GM18861 (cell line): ENCODE data around the gene TWF2.
A peak's percentile ranks its signal among the peaks of the same experiment; 100 is the strongest.

Experiments used
- ATAC-seq: cut with Tn5 transposase; IDR thresholded peaks from one replicate; pipeline ENCODE4 v1.9.1; 2021; ENCODE audit not compliant: unreplicated experiment

Gene TWF2

DNA sequence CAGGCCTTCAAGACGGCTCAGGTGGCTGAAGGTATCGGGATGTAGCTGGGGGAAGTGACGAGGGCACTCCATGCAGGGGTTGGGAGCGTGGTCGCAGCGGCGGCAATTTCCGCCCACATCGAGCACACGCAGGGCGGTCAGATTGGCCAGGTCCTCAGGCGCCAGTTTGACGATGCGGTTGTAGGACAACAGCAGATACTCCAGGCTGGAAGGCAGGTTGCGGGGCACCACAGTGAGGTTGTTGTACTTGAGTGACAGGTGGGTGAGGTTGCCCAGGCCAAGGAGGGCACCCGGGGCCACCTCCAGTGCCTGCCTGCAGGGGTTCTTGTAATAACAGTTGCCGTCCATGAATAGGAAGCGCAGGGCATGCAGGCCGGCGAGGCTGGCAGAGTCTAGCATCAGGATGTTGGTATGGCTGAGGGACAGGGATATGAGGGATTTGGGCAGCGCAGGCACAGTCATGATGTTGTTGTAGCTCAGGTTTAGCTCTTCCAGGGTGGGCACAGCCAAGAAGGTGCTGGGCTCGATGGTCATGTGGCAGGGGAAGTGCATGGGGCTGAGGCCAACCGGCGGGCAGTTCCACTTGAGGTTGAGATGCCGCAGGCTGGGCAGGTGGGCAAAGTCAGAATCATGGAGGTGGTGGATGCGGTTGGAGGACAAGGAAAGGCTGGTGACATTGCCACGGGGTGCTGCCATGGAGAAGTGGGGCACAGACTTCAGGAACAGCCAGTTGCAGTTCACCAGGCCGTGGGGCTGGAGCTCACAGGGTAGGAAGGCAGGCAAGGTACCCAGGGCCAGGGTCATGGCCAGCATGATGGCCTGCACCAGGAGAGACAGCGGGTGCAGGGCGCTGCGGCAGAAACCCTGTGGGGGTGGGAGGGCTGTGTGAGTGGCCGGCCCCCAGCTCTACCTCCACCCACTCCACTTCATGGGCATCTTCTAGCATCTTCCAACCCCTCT lies 15.2 kb downstream of the TWF2 start:
- no peak for ATAC-seq

DNA sequence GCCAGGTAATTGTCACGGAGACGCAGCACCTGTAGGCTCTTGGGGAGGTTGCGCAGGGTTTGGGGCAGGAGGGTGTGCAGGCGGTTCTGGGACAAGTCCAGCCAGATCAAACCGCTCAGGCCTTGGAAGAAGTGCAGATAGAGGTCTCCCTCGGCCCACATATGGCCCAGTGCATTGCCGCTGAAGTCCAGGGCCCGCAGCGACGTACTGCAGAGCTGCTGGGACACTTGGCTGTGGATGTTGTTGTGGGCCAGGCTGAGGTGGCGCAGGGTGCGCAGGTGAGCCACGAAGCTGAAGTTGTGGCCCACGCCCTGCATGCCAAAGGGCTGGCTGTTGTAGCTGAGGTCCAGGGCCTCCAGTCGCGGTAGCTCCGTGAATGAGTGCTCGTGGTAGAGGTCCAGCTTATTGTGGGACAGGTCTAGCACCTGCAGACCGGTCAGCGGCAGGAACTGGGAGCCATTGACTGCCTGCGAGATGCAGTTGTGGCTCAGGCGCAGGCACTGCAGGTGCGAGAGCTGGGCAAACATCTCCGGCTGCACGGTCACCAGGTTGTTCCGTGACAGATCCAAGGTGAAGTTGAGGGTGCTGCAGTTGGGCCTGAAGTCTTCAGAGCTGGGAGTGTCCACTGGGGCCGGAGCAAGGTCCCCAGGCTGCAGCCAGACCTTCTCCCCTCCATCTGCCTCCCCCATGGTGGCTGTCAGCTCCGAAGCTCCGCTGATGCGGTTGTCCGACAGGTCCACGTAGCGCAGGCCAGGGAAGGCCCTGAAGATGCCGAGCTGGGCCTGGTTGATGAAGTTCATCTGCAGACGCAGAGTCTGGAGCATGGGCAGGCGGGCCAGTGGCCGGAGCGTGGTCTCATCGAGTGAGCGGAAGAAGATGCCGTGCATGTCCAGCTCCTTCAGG lies 16.4 kb downstream of the TWF2 start:
- no peak for ATAC-seq

DNA sequence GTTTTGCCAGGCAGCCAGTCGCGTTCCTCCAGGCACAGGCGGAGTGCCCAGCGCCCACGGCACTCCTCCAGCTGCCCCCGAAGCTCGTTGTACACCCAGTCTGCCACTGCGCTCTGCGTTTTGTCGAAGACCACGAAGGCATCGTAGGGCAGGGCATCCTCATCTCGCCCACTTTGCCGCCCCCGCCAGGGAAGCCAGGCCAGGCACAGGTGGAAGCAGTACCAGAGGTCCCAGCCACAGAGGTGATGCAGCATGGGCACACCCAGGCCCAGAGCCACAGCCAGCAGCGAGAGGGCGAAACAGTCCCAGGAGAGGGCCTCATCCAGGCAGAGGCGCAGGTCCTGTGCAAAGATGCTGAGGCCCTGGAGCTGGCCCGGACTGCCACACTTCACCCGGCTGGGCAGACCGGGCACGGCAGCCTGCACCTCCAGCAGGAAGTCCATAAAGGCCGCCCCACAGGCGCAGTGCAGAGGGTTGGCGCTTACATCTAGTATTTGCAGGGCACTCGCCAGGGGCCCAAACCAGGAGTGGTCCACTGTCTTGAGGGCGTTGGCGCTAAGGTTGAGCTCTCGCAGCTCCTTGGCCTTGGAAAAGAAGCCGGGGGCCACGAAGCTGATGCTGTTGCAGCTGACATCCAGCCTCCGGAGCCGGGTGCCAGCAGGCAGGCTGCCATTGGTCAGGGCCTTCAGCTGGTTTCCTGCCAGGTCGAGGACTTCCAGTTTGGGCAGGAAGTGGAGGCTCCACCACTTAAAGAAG lies 17.2 kb downstream of the TWF2 start:
- no peak for ATAC-seq

DNA sequence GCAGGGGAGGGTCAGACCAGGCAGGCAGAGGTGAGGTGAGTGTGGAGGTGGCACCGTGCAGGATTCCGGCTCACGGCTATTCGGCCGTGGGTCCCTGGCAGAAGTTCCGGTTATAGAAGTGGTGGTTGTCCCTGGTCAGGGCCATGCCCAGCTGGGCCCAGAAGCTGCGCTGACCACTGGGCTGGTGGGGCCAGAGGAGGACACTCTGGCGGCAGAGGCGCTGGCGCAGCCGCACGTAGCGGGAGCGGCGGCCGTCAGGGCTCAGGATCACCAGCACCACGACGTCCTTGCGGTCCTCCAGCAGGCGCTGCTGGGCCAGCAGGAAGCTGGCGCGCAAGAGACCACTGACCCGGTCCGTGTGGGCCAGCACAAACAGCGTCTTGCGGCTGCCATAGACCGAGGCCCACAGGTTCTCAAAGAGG lies 17.8 kb downstream of the TWF2 start:
- ATAC-seq: no peak

DNA sequence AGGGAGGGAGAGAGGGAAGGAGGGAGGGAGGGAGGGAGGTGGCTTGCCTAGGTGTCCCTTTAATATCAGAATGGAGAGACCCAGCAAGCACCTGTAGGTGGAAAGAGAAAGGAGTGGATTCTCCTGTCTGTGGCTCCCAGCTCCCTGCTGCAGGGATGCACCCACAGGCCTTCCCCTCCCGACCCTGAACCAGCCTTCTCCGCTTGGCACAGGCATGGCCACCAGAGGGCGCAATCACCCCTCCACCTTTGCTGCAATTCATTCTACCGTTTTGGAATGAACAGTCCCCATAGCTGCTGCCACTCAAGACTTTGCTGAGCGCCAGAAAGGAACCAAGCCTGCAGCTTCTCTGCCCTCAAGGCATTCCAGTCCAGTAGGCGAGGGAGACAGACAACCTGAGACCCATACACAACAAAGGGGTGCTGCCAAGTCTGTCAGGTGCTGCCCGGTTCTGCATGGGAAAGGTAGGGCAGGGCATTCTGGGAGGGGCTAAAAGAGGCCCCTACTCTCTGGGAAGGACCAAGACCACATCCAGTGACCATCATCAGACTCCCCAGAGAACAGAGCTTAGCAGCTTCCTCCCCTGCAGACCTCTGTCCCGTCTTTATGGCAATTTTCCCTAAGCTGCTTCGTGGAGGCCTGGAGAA lies 18.5 kb downstream of the TWF2 start:
- peak; percentile 56 for ATAC-seq

DNA sequence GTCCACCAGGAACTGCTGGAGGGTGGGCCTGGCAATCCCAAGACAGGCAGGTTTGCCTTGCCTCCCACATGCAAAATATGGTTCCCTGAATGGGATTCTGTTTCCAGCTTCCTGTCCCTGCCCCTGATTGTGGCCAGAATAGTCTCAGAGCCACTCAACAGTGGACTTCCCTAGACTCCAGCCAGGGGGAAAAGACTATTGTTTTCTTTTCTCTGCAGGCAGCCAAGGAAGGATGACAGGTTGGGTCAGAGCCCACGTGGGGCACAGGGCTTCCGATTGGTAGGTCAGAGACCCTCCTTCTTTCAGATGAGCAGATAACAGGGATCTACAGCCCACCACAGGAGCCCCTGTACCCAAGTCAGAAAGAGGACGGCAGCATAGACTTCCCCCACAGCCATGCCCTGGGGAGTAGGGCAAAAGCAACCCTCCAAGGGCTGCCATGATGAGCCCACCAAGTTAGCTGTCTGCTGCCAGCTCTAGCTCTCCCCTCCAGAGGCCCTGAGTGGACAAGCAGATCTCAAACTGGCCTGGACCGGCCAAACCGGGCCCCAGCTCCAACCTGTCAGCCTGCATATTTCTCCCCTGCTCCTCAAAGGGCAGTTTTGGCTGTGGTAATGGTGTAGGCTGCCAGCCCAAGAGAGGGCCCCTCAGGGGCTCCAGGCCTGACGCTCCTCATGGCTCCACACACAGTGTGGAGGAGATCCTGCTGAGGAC lies 19.9 kb downstream of the TWF2 start:
- no peak for ATAC-seq

DNA sequence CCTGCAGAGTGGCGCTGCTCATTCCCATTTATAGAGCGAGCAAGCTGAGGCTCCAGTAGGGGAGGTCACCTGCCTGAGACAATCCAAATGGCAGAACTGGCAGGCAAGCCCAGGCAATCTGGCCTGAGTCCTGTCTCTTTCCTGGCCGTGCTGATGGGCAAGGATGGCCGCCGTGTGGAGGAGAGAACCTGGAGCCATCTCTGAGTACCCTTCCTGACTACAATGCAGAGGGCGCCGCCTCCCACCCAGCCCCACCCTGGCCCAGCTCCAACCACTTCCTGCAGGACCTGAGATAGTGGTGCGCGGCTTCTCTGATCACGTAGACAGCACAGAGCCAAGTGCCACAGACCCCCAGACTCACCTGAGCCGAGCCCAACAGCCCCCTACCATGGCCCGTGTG lies 20.5 kb downstream of the TWF2 start:
- ATAC-seq: no peak

DNA sequence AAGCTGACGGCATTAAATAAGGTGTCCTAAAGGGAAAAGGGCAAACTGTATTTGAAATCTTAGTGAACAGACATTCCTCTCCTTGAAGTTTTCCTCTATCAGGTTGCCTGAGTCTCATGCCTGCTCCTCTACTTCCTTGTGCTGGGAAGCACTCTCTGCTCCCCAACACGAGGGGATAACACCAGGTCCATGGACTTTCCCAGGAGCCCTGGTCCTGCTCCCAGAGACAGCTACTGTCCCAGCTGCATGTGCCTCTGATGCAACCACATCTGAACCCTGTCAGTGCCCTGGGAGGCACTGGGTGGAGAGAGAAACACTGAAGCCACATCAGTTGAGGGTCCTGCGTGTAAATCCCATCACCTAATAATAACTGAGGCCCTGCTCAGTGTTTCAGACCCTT lies 20.9 kb downstream of the TWF2 start:
- no peak for ATAC-seq

DNA sequence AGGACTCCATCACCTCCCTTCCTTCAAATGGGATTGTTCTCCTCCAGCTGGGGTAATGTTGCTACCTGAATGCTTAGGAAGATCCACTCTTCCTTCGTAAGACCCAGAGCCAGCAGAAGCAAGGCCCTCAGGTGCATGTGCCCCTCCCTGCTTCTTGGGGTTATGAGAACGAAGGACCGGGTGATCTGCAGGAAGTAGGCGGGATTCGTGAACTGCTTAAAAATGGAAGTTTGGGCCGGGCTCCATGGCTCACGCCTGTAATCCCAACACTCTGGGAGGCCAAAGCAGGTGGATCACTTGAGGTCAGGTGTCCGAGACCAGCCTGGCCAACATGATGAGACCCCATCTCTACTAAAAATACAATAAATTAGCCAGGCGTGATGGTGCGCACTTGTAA lies 21.6 kb downstream of the TWF2 start:
- no peak for ATAC-seq

DNA sequence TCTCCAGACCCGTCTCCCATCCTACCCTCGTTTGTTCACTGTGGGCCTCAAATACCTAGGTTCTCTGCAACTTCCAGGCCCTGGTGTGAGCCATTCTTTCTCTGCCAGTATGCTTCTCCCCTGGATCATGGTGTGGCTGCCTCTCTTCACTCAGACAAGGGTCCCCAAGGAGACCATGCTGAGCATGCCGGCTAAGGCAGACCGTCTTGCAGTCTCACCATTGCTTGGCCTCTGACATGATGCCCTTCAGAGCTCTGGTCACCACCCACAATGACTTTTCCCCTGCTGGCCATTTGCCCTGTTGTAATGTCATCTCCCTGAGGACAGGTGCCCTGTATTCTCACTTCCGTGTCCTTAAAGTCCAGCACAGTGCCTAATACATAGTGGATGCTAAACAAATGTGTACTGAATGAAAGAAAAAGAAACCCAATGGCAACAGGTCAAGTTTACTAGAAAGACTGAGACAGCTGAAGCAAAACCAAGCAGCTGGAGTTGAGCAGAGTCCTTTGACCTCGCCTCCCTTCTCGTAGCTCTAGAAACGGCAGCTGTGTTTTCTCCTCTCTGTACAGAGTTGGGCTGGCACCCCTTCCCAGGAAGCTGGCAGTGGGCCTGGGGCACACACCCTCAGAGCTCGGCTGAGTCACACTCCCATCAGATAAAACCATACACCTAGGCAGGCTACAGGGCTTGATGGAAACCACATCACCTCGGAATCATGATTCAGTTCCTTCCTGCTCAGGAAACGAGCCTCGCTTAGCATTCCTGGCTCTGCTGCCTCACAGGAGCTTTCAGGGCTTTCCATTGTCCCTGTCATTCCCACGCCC lies 22.2 kb downstream of the TWF2 start:
- no peak for ATAC-seq

DNA sequence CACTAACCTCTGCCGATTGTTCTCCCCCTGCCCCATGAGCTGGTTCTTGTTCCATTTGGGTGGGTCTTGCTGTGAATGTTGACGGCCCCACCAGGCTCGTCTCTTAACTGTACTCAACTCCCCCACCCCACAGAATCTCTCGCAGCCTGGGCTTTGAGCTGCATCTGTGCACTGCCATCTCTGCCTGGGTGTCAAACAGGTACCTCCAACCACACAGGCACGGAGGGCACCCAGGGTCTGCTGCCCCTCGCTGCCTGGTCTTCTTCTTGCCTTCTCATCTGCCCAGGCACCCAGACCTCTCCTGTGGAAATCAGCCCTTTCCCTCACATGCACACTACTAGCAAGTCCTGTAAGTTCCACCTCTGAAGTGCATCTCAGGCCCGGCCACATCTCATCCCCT lies 23.6 kb downstream of the TWF2 start:
- ATAC-seq: no peak

DNA sequence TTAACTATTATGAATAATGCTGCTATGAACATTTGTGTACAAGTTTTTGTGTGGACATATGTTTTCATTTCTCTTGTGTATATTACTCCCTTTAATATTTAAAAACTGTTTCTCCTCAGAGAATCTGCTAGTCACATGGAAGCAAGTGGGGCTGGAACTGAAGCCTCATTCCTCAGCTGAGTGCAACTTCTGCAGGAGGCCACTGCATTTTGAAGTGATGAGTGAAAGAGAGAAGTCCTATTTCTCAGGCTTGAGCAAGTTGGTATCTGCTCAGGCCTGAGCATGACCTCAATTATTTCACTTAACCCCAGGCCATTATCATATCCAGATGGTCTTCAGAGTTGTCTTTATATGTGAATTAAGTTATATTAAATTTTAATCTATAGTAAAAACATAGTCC lies 25.1 kb downstream of the TWF2 start:
- ATAC-seq: no peak

DNA sequence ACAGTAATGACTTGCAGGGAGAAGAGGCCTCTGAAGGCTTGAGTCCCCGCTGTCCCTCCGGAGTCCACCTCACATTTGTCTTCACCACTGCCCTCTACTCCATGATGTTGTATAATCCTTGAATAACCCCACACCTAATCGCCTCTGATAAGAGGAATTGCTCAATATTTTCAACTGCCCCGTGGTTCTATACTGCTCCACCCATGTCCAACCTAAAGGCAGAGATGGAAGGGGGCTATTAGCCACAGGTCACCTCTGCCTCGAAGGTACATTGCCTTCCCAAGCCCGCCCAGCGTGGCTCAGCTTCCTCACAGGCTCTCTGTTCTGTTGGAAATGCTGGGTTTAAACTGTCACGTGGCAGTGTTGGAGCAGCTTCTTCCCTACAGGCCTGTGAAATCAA lies 26.0 kb downstream of the TWF2 start:
- ATAC-seq: no peak

DNA sequence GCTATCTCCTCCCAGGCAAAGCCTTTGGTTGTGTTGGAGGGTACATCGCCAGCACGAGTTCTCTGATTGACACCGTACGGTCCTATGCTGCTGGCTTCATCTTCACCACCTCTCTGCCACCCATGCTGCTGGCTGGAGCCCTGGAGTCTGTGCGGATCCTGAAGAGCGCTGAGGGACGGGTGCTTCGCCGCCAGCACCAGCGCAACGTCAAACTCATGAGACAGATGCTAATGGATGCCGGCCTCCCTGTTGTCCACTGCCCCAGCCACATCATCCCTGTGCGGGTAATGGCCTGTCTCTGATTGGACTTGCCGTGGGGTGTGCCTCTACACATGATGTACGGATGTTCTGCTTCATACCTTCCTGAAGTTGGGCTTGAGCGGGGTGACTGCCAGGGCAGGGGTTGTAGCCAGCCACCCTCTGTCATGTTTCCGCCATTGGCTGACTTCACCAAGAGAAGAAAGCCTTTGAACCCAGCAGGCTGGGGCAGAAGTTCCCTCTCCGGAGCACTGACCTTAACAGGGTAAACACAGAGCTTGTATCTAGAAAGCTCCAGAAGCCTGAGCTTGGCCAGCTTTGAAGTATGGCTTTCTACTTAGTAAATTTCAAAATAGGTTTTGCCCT lies 27.6 kb downstream of the TWF2 start:
- no peak for ATAC-seq

DNA sequence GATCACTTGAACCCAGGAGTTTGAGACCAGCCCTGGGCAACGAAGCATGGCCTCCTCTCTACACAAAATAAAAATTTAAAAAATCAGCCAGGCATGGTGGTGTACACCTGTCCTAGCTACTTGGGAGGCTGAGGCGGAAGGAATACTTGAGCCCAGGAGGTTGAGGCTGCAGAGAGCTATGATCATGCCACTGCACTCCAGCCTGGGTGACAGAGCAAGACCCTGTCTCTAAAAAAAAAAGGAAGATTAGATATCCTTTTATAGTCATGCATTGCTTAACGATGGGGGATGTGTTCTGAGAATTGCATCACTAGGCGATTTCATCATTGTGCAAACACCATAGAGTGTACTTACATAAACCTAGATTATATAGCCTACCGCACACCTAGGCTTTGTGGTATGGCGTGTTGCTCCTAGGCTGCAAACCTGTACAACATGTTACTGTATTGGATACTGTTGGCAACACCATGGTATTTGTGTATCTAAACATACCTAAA lies 28.4 kb downstream of the TWF2 start:
- no peak for ATAC-seq

DNA sequence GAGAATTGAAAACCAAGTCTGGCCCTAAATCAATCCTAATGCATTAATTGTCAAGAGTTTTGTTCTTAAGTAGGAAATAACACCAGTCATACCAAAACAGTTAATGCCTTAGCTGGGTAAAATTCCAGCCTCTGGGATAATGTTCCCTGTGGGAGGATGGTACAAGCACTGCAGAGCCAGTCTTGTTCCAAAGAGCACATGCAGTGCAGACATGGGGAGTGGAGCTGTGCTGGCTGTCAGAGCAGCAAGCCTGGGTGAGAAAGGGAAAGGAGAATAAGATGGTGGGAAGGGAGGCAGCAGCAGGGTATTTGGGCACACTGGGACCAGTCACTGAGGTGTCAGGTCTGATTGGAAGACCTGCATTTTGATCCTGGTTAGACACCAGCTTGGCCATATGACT lies 28.9 kb downstream of the TWF2 start:
- ATAC-seq: no peak

DNA sequence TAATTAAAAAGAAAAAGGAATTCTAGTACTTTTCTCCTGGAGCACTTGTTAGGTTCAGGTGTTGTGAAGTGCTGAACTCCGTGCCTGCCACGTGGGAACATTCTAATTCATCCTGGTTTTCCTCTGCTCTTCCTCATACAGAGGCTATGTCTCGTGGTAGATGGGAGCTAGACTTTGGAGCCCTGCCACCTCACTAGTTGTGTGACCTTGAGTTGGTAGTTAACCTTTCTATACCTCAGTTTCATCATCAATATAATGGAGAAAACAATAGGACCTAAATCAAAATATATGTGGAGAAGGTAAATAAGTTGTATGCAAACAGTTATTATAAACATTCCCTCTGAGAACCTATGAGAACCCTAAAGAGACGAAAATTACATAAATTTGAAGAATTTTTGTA lies 30.4 kb downstream of the TWF2 start:
- no peak for ATAC-seq

DNA sequence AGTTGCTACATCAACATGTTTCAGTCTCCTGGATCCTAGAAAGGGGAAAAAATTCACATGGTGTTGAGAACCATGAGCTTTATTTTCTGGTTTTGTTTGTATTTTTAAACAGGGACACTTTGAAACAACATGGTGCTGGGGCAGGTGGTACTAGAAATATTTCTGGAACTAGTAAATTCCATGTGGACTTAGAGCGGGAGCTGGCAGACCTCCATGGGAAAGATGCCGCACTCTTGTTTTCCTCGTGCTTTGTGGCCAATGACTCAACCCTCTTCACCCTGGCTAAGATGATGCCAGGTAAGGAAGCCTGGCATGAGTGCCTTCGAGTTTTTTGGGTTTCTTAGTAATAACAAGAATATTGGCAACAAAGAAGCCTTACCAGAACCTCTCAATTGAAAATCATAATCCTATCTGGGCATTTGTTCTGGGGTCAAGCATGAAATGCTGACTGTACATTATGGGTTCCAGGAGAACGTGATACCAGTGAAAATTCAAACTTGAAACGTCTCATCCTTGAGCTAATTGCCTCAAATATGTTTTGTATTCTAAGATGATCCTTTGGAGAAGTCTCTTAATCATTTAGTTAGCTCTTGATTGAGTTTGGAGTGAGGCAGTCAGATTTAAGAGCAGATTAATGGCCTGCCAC lies 33.1 kb downstream of the TWF2 start:
- no peak for ATAC-seq
